G401.6 (cell line): ENCODE measurements around the gene ACTR2.
"Not testable (repeated sequence)": the region's sequence is repeated elsewhere in the genome, so short reads cannot be mapped to it uniquely, and the experiment has no call there.

ENCODE experiments used
- FAIRE-seq: peaks from 2 replicates; lab custom pipeline; 2012; peaks lifted over from hg19 to GRCh38; lab: Jason Lieb, UNC

Gene ACTR2

GRCh38 chr2:65231121-65231520, 3.5 kb downstream of the ACTR2 start:
- FAIRE-seq = no peak

DNA sequence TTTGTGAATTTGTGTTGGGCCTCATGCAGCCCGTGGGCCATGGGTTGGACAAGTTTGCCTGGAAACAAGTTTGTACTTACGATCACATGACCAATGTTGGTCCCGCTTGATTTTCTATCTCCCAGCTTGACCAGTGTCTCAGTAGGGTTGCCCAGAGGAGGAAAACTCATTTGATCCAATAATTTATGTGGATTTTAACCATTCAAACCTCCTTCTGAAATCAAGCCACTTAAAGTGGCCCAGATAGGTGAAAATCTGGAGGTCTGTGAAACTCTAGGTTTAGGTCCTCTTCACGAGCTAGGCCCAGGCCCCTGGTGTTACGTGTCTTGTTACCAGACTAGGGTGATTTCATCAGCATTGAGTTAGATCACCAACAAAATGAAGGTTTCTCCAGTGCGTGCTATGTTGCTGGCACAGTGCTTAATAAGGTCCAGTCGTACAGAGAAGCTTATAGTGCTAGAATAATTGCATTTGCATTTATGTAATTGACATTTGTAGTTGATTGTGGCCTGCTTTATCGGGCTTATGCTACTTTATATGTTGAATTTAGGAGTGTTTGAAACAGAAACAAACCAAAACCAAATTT, 4.4 kb downstream of the ACTR2 start:
- no peak for FAIRE-seq

GRCh38 chr2:65232636-65233035, 5.0 kb downstream of the ACTR2 start:
- FAIRE-seq = no peak

DNA sequence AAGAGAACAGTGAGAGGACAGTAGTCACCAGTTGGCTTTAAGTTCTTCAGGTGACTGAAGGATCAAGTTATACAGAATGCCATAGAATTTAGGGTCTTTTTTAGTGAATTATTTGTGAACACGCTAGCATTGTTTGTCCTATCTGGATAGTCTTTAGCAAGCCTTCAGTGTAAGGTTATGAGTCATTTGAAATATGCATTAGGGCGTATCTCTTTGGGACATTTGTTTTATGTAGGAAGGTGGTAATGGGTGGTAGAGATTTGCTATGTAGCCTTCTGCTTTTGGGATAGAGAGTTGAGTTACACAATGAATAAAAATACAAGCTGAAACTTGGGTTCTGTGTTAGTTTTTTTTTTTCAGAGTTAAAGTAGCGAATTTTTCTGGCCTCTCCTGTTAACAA, 13.0 kb downstream of the ACTR2 start:
- FAIRE-seq = no peak

DNA sequence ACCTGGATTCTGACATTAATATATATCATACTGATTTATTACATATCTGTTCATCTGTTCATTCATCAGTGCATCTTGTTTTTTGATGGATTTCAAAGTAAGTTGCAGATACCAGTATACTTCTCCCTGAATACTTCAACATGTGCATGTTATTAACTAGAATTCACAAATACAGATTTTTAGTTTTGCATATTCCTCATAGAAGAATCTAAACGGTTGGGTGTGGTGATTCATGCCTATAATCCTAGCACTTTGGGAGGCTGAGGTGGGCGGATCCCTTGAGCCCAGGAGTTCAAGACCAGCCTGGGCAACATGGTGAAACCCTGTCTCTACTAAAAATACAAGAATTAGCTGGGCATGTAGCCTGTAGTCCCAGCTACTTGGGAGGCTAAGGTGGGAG, 16.8 kb downstream of the ACTR2 start:
- FAIRE-seq = not testable (repeated sequence)

- FAIRE-seq = no peak
Measured at GRCh38 chr2:65252640-65253039, 25.0 kb downstream of the ACTR2 start.

- no peak for FAIRE-seq
Measured at GRCh38 chr2:65255356-65255755, 27.7 kb downstream of the ACTR2 start.

GRCh38 chr2:65256054-65256453, 28.4 kb downstream of the ACTR2 start:
- FAIRE-seq = peak; percentile 21

GRCh38 chr2:65257866-65258265, 30.2 kb downstream of the ACTR2 start:
- FAIRE-seq = not testable (repeated sequence)

GRCh38 chr2:65261676-65262075, 34.0 kb downstream of the ACTR2 start:
- FAIRE-seq = no peak

- FAIRE-seq = no peak
Measured at GRCh38 chr2:65263262-65263661, 35.6 kb downstream of the ACTR2 start.

GRCh38 chr2:65263986-65264385, 36.4 kb downstream of the ACTR2 start:
- FAIRE-seq = no peak

GRCh38 chr2:65264821-65265670, 37.4 kb downstream of the ACTR2 start:
- peak; percentile 92 for FAIRE-seq

- no peak for FAIRE-seq
Measured at GRCh38 chr2:65265671-65266045, 38.0 kb downstream of the ACTR2 start.

DNA sequence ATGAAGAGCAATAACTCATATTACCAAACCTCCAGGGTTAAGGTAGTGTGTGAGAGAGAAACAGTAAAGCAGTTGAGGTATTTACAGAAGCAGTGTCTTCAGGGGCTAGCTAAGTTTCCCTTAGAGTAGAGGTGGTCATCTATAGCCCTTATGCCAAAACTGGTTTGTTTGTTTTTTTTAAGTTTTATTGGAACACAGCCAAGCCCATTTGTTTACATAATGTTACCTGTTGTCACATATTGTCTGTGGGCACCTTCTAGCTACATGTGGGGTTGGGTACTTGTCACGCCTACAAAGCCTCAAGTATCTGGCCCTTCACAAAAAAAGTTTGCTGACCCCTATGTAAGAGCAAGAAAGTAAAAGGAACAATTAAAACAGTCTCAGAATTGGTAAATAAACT, 39.4 kb downstream of the ACTR2 start:
- no peak for FAIRE-seq

DNA sequence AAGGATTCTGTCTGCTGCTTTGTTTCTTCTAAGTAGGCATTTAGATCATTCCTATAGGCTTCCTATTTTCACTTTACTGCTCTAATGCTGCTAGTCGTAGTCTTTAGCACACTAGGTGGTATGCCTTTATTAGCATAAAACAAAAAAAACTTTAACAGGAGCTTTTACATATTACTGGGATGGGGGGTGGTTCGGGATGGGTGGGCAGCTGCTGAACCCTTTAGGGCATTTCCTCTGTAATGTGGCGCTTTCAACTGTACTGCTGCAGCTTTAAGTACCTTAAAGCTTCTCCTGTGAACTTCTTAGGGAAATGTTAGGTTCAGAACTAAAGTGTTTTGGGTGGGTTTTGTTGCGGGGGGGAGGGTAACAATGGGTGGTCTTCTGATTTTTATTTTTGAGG, 41.3 kb downstream of the ACTR2 start:
- no peak for FAIRE-seq

DNA sequence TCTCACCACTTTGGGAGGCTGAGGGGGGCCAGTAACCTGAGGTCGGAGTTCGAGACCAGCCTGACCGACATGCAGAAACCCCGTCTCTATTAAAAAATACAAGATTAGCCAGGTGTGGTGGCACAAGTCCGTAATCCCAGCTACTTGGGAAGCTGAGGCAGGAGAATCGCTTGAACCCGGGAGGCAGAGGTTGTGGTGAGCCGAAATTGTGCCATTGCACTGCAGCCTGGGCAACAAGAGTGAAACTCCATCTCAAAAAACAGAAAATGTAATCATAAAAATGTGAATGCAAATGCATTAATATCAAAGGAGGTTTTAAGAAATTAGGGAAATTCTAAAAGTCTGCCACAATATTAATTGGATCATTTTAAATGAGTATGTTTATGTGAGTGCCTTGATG, 45.7 kb downstream of the ACTR2 start:
- no peak for FAIRE-seq

DNA sequence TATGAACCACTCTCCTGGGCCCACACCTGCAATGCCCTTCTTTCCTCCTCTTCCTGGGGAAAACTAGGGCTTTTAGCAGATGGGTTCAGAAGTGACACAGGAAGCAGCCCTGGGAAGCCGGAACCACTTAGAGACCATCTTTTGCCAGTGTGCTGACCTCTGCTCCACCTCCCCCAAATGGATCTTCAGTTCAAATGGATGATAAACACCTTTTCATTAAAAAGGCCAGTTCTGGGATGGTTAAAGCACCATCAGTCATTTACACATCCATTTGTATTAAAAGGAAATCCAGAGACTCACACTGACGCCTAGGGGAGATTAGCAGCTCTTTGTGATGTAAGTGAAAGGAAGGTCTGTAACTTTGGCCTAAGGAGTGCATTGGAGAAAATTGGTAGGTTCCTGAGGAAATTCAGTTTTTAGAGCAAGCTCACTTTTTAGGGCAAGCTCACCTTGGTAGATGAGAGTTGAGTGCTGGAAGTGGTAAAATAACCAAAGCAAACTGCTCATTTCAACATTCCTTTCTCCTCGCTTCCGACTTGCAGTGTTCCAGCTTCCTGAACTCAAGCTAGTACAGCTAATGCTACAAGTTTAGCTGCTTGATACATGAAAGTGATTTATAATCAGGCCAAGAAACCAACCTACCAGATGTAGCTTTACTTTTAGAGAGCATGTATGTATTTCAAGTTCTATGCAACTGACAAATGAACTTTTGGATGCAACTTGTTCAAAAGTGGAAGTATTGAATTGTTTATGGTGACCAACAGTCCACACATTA, 47.7 kb downstream of the ACTR2 start:
- FAIRE-seq = no peak

DNA sequence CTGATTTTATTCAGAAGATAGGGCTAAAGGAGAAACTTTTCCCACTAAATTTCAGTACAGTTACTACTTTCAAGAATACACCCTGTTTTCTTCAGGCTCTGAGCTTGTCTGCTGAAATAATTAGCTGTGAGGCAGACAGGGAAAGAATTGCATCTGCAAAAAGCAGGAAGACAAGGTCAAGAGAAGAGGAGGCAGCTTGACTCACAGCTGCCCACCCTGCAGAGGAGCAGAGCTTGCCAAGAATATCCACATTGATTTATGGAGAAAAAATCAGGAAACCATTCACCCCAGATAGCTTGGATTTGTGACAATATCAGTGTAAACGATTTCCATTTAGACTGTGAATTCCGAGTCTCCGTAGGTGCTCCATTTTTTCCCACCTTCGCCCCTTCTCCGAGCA, 49.0 kb downstream of the ACTR2 start:
- FAIRE-seq = no peak

GRCh38 chr2:65277118-65277517, 49.5 kb downstream of the ACTR2 start:
- FAIRE-seq = no peak

DNA sequence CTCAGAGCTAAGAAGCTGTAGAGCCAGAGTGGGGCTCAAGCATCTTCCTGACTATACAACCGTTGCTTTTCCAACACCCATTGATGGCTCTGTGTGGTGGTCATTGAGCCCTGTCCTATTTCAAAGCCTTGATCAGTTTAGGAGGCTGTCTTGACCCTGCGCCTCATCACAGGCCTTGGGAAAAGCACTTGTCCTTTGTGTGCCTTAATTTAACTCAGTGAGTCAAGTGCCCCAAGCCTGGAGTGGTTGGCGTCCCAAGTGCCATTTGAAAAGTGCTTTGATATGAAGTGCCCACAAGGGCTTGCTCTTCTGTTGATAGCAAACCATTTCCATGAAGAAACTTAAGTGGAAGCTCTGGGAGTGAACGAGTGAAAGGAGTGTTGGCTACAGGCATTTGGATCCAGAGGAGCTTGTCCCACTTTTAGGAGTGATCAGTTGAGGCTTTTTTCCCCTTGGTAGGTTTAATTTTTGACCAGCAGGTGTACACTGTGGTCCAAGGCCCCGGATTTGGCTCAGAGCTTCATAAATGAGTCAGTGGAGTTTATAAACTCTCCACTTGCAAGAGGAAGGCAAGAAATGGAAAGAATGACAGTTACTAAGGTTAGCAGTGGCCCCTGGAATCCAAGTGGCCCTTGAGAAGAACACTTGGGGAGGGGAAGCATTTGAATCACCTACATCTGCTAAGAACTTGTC, 50.3 kb downstream of the ACTR2 start:
- FAIRE-seq = no peak

DNA sequence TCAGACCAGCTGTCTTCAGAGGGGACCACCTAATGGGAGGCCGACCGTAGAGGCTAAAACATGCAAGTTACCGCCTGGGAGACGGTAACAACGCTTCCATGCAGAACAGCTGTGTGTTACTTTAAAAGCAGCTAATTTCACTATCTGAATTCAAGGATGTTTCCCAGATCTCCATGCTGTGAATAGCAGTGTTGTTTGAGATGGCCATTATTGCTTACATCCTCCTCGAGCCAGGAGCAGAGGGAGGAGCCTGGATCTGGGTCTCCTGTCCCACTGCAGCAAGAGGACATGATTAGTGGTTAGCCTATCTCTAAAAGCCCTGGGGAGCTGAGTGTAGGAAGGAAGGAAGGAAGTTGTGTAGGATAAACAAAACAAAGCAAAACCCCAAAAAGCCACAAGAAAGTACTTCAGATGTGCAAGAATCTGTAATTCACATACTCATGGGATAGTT, 50.9 kb downstream of the ACTR2 start:
- FAIRE-seq = no peak

DNA sequence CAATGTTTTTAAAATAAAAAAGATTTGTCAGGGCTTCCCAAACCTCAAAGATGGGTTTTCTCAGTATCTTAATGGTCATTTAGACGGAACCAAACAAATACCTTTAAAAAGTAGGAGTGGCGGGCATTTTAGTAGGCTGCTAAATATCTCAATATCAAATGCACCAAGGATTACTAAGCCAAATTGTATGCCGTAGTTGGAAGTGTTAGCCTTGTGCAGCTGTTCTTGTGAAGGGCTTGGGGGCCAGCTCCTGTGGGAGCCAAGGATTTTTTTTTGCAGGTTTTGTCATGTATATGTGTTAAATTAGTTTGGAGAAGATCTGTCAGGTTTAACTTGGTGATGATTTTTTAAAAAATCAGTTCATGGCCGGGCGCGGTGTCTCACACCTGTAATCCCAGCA, 52.1 kb downstream of the ACTR2 start:
- no peak for FAIRE-seq
